Measurements from ENCODE around the gene CCT6B. TPM values are rescaled to one million over a fixed set of nuclear protein-coding genes. Genes with fewer than 3 reads are reported as not detected.

CCT6B gene
- total RNA-seq, 1 experiment from 2014 or later = 1.5 TPM

DNA sequence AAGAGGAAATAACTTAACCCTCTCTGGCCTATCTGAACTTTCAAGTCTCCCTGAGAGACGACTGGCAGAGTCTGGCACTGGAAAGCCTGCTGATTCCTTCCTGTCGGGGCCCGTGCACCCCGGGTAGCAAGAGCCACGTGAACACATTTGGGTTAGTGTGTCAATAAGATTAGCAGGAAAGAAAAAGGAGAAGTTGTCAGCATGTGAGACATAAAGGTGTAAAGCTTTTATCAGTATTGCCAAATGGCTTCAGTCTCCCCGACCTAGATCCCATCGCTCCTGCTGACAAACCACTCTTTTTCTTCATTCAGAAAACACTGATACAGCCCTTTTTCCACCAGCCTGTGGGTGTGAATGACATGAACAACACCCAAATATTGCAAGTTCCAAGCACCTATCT is 74.4 kb downstream of the CCT6B start:
- peaks cover 21% of the 10 kb centered on the region for H3K27me3 ChIP-seq (ENCODE audit: control insufficient read depth, insufficient read depth, low read length)
- H3K27ac ChIP-seq (ENCODE audit: low read length) = no peak overlapping the region
- H3K4me1 ChIP-seq (ENCODE audit: control insufficient read depth, insufficient read depth, low read length) = no peaks in the 10 kb centered on the region
- intact Hi-C loops (cut with micrococcal nuclease; ENCODE audit: unreplicated experiment) = no loop called here
- TF ChIP-seq SIN3A (IDR thresholded peaks at IDR 0.05; ENCODE audit: borderline replicate concordance, insufficient read depth, low read depth, low read length) = no peak
- TF ChIP-seq POLR2AphosphoS5 (IDR thresholded peaks at IDR 0.05; ENCODE audit: low read depth, low read length) = no peak
- no peak for TF ChIP-seq TCF7L2 (IDR thresholded peaks at IDR 0.05; ENCODE audit: low read depth, low read length)
- TF ChIP-seq, protein P1, sequence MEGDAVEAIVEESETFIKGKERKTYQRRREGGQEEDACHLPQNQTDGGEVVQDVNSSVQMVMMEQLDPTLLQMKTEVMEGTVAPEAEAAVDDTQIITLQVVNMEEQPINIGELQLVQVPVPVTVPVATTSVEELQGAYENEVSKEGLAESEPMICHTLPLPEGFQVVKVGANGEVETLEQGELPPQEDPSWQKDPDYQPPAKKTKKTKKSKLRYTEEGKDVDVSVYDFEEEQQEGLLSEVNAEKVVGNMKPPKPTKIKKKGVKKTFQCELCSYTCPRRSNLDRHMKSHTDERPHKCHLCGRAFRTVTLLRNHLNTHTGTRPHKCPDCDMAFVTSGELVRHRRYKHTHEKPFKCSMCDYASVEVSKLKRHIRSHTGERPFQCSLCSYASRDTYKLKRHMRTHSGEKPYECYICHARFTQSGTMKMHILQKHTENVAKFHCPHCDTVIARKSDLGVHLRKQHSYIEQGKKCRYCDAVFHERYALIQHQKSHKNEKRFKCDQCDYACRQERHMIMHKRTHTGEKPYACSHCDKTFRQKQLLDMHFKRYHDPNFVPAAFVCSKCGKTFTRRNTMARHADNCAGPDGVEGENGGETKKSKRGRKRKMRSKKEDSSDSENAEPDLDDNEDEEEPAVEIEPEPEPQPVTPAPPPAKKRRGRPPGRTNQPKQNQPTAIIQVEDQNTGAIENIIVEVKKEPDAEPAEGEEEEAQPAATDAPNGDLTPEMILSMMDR (IDR thresholded peaks at IDR 0.05) = no peak
- TF ChIP-seq, protein P2, sequence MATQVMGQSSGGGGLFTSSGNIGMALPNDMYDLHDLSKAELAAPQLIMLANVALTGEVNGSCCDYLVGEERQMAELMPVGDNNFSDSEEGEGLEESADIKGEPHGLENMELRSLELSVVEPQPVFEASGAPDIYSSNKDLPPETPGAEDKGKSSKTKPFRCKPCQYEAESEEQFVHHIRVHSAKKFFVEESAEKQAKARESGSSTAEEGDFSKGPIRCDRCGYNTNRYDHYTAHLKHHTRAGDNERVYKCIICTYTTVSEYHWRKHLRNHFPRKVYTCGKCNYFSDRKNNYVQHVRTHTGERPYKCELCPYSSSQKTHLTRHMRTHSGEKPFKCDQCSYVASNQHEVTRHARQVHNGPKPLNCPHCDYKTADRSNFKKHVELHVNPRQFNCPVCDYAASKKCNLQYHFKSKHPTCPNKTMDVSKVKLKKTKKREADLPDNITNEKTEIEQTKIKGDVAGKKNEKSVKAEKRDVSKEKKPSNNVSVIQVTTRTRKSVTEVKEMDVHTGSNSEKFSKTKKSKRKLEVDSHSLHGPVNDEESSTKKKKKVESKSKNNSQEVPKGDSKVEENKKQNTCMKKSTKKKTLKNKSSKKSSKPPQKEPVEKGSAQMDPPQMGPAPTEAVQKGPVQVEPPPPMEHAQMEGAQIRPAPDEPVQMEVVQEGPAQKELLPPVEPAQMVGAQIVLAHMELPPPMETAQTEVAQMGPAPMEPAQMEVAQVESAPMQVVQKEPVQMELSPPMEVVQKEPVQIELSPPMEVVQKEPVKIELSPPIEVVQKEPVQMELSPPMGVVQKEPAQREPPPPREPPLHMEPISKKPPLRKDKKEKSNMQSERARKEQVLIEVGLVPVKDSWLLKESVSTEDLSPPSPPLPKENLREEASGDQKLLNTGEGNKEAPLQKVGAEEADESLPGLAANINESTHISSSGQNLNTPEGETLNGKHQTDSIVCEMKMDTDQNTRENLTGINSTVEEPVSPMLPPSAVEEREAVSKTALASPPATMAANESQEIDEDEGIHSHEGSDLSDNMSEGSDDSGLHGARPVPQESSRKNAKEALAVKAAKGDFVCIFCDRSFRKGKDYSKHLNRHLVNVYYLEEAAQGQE (IDR thresholded peaks at IDR 0.05; ENCODE audit: insufficient read depth in 1 of 2, low read depth in 2 of 2, low read length in 1 of 2) = no peak
- no peaks in the 10 kb centered on the region for H3K36me3 ChIP-seq (ENCODE audit: control insufficient read depth, insufficient read depth, low read length)
- CTCF ChIA-PET = no interaction called here
- no peak overlapping the region for H3K4me3 ChIP-seq (ENCODE audit: low read depth in 2 of 2, low read length in 2 of 2)
- H3K9me3 ChIP-seq (ENCODE audit: control insufficient read depth, insufficient read depth, low read depth, low read length) = no peaks in the 10 kb centered on the region
- in situ Hi-C loops (cut with HindIII; ENCODE audit: low pct_unique_long_range_greater_than_20kb, low sequenced_read_pairs) = no loop called here
- POLR2A ChIA-PET = no interaction called here
- DNase-seq (ENCODE audit: low read depth, low spot score) (no peak), ATAC-seq (no peak)
- no TSS peak for BruUV-seq (replicated peaks)

DNA sequence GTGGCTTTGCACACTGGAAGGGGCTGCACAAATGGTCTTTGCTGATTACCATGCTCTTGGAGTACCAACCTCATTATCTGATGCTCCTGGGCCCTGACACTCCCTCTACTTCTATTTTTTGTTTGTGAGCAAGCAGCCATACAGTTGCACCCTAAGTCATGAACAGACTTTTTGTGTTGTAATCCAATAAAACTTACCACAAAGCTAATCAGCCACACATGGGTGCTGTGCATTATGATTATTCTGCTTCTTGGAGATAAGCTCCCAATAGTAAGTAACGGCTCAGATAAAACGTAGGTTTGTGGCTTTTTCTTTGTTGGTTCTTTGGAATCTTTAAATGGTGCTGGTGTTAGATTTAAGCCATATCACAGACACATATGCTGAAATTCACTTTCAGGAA is 76.2 kb downstream of the CCT6B start:
- in situ Hi-C loops (cut with HindIII; ENCODE audit: low pct_unique_long_range_greater_than_20kb, low sequenced_read_pairs) (no loop called here), intact Hi-C loops (cut with micrococcal nuclease; ENCODE audit: unreplicated experiment) (no loop called here)
- Histone ChIP-seq H3K27me3 (ENCODE audit: control insufficient read depth, insufficient read depth, low read length) (peaks cover 25% of the 10 kb centered on the region), H3K9me3 (ENCODE audit: control insufficient read depth, insufficient read depth, low read depth, low read length) (no peaks in the 10 kb centered on the region), H3K36me3 (ENCODE audit: control insufficient read depth, insufficient read depth, low read length) (no peaks in the 10 kb centered on the region), H3K4me1 (ENCODE audit: control insufficient read depth, insufficient read depth, low read length) (no peaks in the 10 kb centered on the region), H3K4me3 (ENCODE audit: low read depth in 2 of 2, low read length in 2 of 2) (no peak overlapping the region), H3K27ac (ENCODE audit: low read length) (no peak overlapping the region)
- no peak for ATAC-seq
- TF ChIP-seq SIN3A (IDR thresholded peaks at IDR 0.05; ENCODE audit: borderline replicate concordance, insufficient read depth, low read depth, low read length) (no peak), POLR2AphosphoS5 (IDR thresholded peaks at IDR 0.05; ENCODE audit: low read depth, low read length) (no peak), TCF7L2 (IDR thresholded peaks at IDR 0.05; ENCODE audit: low read depth, low read length) (no peak)
- TF ChIP-seq, protein P1 (IDR thresholded peaks at IDR 0.05) = no peak
- TF ChIP-seq, protein P2 (IDR thresholded peaks at IDR 0.05; ENCODE audit: insufficient read depth in 1 of 2, low read depth in 2 of 2, low read length in 1 of 2) = no peak
- no TSS peak for BruUV-seq (replicated peaks)
- ChIA-PET CTCF (no interaction called here), POLR2A (no interaction called here)
- DNase-seq (ENCODE audit: low read depth, low spot score) = no peak

All from Panc1 (cell line).